Tongue (tissue), 2 donors: ENCODE data around the gene GOLGB1. TPM values are rescaled to one million over a fixed set of nuclear protein-coding genes. Genes with fewer than 3 reads are reported as not detected.
"Not testable (repeated sequence)": the region's sequence is repeated elsewhere in the genome, so short reads cannot be mapped to it uniquely, and the experiment has no call there.

ENCODE experiments used
- DNase-seq: peaks from one replicate; pipeline ENCODE4 v3.0.0-alpha.2; 2015
- total RNA-seq: library from RNA; depleted of rRNA; stranded (reverse); fragments of >200 nt; gene quantifications from one replicate; pipeline ENCODE4 v1.2.3, GENCODE V29; 2014

Gene GOLGB1, protein sequence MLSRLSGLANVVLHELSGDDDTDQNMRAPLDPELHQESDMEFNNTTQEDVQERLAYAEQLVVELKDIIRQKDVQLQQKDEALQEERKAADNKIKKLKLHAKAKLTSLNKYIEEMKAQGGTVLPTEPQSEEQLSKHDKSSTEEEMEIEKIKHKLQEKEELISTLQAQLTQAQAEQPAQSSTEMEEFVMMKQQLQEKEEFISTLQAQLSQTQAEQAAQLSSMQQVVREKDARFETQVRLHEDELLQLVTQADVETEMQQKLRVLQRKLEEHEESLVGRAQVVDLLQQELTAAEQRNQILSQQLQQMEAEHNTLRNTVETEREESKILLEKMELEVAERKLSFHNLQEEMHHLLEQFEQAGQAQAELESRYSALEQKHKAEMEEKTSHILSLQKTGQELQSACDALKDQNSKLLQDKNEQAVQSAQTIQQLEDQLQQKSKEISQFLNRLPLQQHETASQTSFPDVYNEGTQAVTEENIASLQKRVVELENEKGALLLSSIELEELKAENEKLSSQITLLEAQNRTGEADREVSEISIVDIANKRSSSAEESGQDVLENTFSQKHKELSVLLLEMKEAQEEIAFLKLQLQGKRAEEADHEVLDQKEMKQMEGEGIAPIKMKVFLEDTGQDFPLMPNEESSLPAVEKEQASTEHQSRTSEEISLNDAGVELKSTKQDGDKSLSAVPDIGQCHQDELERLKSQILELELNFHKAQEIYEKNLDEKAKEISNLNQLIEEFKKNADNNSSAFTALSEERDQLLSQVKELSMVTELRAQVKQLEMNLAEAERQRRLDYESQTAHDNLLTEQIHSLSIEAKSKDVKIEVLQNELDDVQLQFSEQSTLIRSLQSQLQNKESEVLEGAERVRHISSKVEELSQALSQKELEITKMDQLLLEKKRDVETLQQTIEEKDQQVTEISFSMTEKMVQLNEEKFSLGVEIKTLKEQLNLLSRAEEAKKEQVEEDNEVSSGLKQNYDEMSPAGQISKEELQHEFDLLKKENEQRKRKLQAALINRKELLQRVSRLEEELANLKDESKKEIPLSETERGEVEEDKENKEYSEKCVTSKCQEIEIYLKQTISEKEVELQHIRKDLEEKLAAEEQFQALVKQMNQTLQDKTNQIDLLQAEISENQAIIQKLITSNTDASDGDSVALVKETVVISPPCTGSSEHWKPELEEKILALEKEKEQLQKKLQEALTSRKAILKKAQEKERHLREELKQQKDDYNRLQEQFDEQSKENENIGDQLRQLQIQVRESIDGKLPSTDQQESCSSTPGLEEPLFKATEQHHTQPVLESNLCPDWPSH (N-terminal part only)
- 75.2 TPM for total RNA-seq

DNA sequence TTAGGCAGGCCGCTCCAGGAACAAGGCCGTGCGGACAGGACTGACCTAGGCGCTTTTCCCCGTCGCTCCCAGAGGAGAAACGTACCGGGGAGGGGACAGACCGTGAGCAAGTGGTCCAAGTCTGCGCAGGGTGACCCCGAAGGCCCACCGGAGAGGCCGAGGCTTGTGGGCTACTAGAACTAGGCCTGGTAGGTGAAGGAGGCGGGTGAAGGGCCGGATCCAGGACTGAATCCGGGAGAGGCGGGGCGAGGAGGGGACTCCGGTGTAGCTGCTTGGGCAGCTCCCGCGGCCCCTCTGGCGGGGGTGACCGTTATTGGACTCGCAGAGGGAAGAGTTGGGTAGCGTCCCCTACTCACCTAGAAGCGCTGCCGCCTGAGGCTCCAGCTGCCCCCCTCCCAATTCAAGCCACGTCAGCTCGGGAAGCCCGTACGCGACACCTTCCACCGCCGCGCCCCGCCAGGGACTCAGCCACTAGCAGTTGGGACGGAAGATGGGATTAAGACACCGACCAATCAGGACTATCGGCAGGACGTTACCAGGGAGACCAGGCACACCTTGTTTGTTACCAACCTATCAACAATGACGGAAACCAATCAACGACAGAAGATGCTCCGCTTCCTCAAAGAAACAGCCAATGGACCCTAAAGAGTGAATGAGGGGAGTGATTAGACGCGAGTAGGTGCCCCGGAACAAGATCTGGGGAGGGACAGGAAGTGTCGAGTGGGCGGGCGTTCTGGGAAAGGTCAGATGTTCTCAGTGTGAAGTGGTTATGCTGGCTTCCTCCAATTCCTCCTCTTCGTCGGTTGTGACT lies at the start of gene GOLGB1:
TSS of gene GOLGB1 (minus strand) at position 466 of the 811 bp plus-strand sequence. CDS start 18,770 bp downstream, outside the sequence.
- peak; percentile 99 for DNase-seq

DNA sequence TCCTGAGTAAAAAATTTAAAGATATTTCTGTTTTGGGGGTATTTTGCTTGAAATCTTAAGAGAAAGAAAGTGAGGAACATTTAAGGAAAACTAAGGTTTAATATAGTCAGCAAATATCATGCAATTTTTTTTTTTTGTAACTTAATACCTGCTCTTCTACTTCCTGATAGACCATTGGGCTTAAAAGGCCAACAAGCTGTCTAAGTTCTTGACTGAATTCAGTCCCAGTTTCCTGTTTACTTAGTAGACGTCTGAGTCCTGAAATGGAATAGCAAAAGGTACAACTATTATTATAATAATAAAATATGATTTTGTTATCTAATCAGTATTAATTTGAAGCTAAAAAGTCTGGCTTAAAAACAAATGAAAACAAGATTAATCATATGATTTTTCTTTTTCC lies 47.4 kb upstream of the GOLGB1 start:
- no peak for DNase-seq

DNA sequence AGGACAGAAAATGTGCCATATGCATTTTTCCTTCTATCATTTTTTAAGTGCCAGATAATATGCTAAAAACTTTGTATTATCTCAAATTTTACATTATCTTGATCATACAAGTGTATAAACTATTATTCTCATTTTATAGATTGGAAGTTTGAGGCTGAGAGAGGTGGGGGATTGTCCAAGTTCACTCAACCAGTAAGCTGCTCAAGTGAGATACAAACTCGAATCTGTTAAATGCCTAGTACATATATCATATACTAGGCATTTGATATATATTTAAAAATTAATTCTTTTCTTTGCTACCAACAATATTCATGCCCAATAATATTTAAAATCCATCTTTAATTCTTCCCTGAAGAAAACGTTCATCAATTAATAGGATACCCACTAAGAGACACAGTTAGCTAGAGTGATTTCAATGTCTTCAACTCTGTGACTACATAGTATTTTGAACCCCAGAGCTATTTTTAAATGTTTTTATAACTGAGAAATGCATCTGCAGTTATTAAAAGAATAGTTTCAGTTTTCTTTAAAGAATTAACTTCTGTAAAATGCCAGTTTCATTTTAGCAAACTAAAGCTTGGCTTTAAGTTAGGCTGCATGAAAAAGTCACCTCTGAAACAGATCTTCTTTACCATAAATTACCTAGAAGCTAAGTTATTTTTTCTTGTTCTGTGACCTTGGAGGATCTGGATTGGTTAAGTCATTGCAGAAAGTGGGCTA lies 44.9 kb upstream of the GOLGB1 start:
- no peak for DNase-seq

GRCh38 chr3:121793078-121793477 lies 43.5 kb upstream of the GOLGB1 start:
- DNase-seq = no peak

DNA sequence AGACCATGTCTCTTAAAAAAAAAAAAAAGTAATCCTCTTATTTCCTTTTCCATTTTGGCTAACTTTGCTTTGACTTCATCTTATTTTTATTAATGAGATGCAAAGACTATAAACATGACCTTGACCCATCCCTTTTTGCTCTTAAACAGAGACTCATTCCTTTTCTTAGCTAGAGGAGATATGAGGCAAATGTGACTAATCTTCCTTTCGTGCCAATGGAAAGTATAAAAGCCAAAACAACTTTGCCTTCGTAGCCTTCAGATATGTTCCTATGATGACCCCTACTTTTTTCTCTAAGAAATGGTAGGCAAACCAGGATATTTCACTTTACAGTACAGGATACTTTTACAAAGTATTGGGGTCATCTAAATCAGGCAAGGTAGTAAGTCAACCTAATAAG lies 36.9 kb upstream of the GOLGB1 start:
- no peak for DNase-seq

DNA sequence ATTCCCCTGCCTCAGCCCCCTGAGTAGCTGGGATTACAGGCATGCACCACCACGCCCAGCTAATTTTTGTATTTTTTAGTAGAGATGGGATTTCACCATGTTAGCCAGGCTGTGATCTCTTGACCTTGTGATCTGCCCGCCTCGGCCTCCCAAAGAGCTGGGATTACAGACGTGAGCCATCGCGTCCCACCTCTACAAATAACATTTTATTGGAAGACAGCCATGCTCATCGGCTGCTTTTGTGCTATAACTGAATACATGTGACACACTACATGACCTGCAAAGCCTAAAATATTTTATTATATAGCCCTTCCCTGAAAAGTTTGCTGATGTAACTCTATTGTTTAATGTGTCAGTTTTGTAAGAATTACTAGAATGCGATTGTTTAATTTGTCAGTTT lies 33.2 kb upstream of the GOLGB1 start:
- DNase-seq = not testable (repeated sequence)

DNA sequence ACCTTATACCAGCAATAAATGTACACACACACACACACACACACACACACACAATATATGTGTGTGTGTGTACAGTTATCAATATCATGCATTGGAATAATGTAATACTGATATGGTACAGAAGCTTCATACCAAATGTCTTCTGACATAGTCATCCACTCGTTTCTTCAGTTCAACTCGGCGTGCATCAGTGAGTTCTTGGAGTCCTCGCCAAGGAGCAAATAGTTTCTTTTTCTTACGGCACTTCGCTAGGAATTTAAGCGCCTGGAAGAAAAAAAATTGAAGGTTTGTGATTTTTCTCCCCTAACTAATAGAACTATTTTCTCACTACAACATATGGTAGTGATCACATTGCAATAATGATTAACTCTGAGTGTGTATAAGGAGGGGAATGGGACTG lies 32.1 kb upstream of the GOLGB1 start:
- DNase-seq = no peak

DNA sequence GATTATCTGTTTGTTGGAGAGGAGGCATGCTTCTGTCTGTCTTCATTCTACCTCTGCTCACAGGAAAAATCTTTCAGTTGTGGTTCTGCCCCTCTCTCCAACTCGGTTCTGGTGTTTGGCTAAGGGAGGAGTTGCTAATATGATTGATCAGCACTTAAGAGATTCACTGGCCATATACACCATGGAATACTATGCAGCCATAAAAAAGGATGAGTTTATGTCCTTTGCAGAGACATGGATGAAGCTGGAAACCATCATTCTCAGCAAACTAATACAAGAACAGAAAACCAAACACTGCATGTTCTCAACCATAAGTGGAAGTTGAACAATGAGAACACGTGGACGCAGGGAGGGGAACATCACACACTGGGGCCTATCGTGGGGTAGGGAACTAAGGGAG lies 25.6 kb upstream of the GOLGB1 start:
- not testable (repeated sequence) for DNase-seq

- no peak for DNase-seq
These were observed 19.7 kb upstream of the GOLGB1 start for GRCh38 chr3:121769246-121769645.

- no peak for DNase-seq
These were observed 18.9 kb upstream of the GOLGB1 start for GRCh38 chr3:121768452-121768851.

GRCh38 chr3:121759541-121760202 lies 10.1 kb upstream of the GOLGB1 start:
- DNase-seq = no peak

GRCh38 chr3:121758727-121759450 lies 9.3 kb upstream of the GOLGB1 start:
- no peak for DNase-seq

DNA sequence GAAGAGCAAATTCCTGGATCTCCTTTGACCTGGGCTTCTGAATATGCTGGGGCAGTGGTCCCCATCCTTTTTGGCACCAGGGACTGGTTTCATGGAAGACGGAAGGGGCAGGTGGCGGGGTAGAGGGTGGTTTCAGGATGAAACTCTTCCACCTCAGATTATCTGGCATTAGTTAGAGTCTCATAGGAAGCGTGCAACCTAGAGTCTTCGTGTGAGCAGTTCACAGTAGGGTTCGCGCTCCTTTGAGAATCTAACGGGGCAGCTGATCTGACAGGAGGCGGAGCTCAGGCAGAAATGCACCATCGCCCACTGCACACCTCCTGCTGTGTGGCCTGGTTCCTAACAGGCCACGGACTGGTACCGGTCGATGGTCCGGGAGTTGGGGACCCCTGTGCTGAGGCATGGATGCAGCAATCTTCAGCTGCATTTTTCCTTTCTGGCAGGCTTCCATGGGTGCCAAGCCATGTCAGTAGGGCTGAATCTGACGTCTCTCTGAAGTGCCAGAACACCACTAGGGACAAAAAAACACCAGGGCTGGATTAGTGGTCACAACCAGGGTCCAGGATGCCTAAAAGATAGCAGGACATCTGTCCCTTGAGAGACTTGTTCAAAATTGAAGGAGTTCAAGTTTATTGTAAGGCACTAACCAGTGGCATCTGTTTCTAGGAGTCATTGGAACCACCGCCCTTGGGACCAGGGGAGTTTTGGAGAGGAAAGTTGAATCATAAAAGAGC lies 8.4 kb upstream of the GOLGB1 start:
- DNase-seq = no peak

DNA sequence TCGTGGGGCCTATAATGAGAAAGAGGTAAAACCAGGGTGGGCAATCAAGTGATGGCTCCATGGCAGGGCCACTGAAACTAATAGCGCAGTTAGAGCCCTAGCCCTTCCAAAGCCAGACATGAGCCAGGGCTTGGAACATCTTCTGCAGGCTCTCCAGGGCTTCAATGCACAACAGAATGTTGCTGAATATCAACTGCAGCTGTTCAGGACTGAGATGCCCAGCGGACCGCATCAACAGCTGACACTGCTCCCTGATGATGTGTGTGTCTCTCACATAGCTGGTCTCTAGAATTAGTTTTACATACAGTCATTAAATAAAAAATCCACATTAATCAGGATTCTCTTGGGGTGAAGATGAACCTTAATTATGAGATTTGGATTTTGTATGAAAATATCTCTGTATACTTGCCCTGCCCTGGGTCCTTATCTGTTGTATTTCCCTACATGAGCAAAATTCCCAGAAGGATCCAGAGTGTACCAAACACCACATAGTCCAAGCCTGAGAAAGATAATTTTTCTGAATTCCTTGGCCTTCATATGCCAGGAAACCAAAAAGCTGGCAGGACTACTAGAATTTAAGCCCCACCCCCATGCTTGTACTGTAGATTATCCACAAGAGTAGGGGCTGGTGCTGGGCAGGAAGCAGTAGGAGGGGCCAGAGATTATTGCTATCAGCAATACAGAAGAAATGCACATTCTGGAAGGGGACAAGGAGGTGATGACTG lies 7.7 kb upstream of the GOLGB1 start:
- peak; percentile 79 for DNase-seq

DNA sequence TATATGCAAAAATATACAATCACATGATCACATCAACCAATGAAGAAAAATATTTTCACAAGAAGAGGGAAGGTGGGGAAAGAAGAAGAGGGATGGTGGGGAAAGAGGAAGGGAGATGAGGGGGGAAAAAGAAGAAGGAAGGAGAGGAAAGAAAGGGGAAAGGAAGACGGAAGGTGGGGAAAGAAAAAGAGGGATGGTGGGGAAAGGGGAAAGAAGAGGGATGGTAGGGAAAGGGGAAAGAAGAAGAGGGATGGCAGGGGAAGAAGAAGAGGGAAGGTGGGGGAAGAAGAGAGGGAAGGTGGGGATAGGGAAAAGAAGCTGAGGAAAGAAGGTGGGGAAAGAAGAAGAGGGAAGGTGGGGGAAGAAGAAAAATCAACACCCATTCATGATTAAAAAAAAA lies 3.2 kb upstream of the GOLGB1 start:
- no peak for DNase-seq

DNA sequence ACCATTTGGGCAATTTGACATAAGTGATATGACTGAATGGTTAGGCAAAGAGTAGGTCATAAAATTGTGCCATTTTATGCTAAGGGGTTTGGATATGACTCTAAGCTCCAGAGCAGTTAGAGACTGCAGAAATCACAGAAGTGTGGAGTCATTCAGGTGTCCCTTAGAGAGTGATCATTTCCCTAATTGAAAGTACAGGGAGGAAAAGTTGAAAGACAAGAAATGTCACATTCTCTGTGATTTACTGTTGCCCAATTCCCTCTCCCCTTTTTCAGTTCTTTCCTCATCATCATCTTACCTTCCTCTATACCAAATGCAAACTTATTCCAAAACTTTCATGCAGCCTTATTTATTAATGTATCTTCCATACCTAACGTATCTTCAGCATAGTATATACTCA lies 2.7 kb upstream of the GOLGB1 start:
- no peak for DNase-seq

- DNase-seq = no peak
These were observed 510 bp upstream of the GOLGB1 start for GRCh38 chr3:121750087-121750415.

DNA sequence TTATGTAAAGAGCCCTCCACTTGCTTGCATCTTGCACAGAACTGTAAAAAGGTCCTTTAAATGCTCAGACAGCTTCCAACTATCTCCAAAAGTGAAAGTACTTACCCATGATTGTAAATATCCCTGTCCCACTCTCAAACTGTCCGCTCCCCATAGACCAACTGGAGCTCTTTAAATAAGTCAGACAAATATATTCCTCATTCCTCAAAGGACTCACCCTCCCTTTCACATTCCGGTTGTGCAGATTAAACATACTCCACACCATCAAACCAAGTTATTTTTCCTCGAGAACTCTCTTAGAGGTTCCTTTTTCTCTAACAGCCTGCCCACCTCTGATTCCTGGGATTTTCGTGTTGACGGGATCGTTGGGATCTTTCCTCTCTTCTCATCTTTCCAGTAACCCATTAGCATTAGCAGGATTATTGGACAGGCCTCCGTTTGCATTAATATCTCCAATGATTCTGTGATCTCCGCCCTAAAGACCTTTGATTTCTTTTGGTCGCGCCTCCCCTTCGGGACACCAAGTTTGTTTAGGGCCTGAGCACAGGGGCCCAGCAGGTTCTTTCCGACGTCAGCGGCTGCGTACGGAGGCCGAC lies 763 bp downstream of the GOLGB1 start:
- DNase-seq = peak; percentile 73
